ENCODE data around the gene ADD3.

The ADD3 gene

GRCh38 chr10:110068780-110069179, 61.0 kb downstream of the ADD3 start:
- no peak overlapping the region for H3K27ac ChIP-seq (ENCODE audit: extremely low read depth, low read depth, low read length)
- H3K4me1 ChIP-seq (ENCODE audit: control insufficient read depth, insufficient read depth, low read length), result peaks cover 35% of the 10 kb centered on the region
- TF ChIP-seq GLIS1 (tag by site-specific recombination; IDR thresholded peaks at IDR 0.05) (peak; percentile 21; the same call in 1 of the 2 replicates), ZNF169 (tag by site-specific recombination; IDR thresholded peaks at IDR 0.05) (no peak)
- CTCF ChIA-PET, result interaction anchor here (0.6 to 1.3 kb wide), 3 partner anchors 41 to 185 kb away, joined by 3 read pairs; no protein-coding TSS in a partner anchor
- no peak overlapping the region for H3K4me3 ChIP-seq (ENCODE audit: low read depth, low read length)
- POLR2A ChIA-PET, result no interaction called here
- no peaks in the 10 kb centered on the region for H3K9me3 ChIP-seq (ENCODE audit: control insufficient read depth, insufficient read depth, low read depth, low read length)
- no peaks in the 10 kb centered on the region for H3K36me3 ChIP-seq (ENCODE audit: control insufficient read depth in 2 of 2, insufficient read depth in 1 of 2, low read length in 2 of 2)

DNA sequence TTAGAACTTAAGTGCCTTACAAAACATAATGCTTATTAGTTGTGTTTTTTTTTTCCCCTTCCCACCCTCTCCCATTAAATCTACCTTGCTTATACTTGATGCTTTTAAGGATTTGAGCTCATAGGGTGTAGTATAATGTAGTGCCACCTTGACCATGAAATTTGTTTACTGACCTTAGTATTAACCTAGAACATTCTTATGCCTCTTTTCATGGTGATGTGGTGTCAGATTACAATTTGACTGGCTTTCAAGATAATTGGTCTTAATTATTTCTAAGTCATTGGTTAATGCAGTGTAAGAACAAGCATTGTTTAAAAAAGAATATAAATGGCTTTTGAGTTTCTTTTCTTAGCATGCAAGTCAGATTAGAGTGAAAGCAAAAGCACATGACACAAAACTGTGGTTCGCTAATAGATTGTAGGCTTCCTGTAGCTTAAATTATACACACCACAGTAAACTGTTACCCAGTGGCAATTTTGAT, 61.8 kb downstream of the ADD3 start:
- H3K27ac ChIP-seq (ENCODE audit: extremely low read depth, low read depth, low read length), result no peak overlapping the region
- CTCF ChIA-PET, result interaction anchor here (0.7 kb wide), 1 partner anchor 52 kb away, joined by 3 read pairs; no protein-coding TSS in a partner anchor
- TF ChIP-seq SP3 (tag by site-specific recombination; IDR thresholded peaks at IDR 0.05) (no peak), KLF10 (tag by site-specific recombination; IDR thresholded peaks at IDR 0.05) (no peak; the same call in 1 of the 2 replicates), SALL2 (tag by site-specific recombination; IDR thresholded peaks at IDR 0.05; ENCODE audit: borderline replicate concordance) (no peak), ZNF521 (tag by site-specific recombination; IDR thresholded peaks at IDR 0.05) (no peak), TRIM28 (IDR thresholded peaks at IDR 0.05; ENCODE audit: borderline replicate concordance, low read length) (peak; percentile 72; the same call in 1 of the 2 replicates), ZNF555 (tag by site-specific recombination; conservative IDR thresholded peaks at IDR 0.05) (no peak), ZNF2 (tag by site-specific recombination; IDR thresholded peaks at IDR 0.05) (no peak), ZNF146 (tag by site-specific recombination; IDR thresholded peaks at IDR 0.05) (no peak), PRDM1 (tag by site-specific recombination; IDR thresholded peaks at IDR 0.05) (no peak), MEIS1 (CRISPR knock-in tag; IDR thresholded peaks at IDR 0.05; ENCODE audit: borderline replicate concordance) (no peak), ZIC2 (tag by site-specific recombination; IDR thresholded peaks at IDR 0.05) (no peak), ZNF114 (tag by site-specific recombination; IDR thresholded peaks at IDR 0.05) (no peak), KLF1 (tag by site-specific recombination; IDR thresholded peaks at IDR 0.05) (peak; percentile 94), ZSCAN18 (tag by site-specific recombination; IDR thresholded peaks at IDR 0.05) (no peak), PRDM2 (tag by site-specific recombination; IDR thresholded peaks at IDR 0.05; ENCODE audit: borderline replicate concordance) (no peak), SCRT2 (tag by site-specific recombination; IDR thresholded peaks at IDR 0.05) (no peak), ZNF148 (tag by site-specific recombination; IDR thresholded peaks at IDR 0.05; ENCODE audit: borderline replicate concordance) (no peak)
- TF ChIP-seq, protein P1, sequence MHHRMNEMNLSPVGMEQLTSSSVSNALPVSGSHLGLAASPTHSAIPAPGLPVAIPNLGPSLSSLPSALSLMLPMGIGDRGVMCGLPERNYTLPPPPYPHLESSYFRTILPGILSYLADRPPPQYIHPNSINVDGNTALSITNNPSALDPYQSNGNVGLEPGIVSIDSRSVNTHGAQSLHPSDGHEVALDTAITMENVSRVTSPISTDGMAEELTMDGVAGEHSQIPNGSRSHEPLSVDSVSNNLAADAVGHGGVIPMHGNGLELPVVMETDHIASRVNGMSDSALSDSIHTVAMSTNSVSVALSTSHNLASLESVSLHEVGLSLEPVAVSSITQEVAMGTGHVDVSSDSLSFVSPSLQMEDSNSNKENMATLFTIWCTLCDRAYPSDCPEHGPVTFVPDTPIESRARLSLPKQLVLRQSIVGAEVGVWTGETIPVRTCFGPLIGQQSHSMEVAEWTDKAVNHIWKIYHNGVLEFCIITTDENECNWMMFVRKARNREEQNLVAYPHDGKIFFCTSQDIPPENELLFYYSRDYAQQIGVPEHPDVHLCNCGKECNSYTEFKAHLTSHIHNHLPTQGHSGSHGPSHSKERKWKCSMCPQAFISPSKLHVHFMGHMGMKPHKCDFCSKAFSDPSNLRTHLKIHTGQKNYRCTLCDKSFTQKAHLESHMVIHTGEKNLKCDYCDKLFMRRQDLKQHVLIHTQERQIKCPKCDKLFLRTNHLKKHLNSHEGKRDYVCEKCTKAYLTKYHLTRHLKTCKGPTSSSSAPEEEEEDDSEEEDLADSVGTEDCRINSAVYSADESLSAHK (tag by site-specific recombination; IDR thresholded peaks at IDR 0.05), result peak; percentile 74; the same call in 1 of the 2 replicates

More for the DNA sequence above, 61.8 kb downstream of the ADD3 start:
- Histone ChIP-seq H3K4me3 (ENCODE audit: low read depth, low read length) (no peak overlapping the region), H3K4me1 (ENCODE audit: control insufficient read depth, insufficient read depth, low read length) (peaks cover 35% of the 10 kb centered on the region), H3K36me3 (ENCODE audit: control insufficient read depth in 2 of 2, insufficient read depth in 1 of 2, low read length in 2 of 2) (no peaks in the 10 kb centered on the region), H3K9me3 (ENCODE audit: control insufficient read depth, insufficient read depth, low read depth, low read length) (no peaks in the 10 kb centered on the region)
- POLR2A ChIA-PET, result interaction anchor here (0.6 kb wide), 1 partner anchor 426 kb away, joined by 4 read pairs; no protein-coding TSS in a partner anchor

Data from HEK293 (cell line).